GM18502 (cell line): Measurements from ENCODE around the gene VRK1.
"Not testable (repeated sequence)": the region's sequence is repeated elsewhere in the genome, so short reads cannot be mapped to it uniquely, and the experiment has no call there.

Source experiments
- ATAC-seq: cut with Tn5 transposase; IDR thresholded peaks from one replicate; pipeline ENCODE4 v1.9.1; 2021; ENCODE audit warnings: mild to moderate bottlenecking; ENCODE audit not compliant: unreplicated experiment, poor library complexity

The VRK1 gene

GRCh38 chr14:96863327-96863985 is 66.3 kb downstream of the VRK1 start:
- no peak for ATAC-seq

DNA sequence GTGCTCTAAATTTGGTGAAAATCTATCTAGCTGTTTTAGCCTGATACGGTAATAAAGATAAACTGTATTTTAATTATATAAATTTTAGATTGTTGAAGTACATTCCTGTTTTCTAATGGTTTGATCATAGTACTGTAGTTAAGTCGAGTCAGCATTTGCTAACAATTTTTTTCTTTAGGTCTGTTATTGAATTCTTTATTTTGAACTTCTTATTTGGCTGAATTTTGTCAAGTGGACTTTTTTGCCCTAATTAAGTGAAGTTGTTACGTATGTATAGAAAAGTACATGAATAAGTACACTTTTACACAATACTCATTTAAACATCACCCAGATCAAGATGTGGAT is 66.8 kb downstream of the VRK1 start:
- no peak for ATAC-seq

DNA sequence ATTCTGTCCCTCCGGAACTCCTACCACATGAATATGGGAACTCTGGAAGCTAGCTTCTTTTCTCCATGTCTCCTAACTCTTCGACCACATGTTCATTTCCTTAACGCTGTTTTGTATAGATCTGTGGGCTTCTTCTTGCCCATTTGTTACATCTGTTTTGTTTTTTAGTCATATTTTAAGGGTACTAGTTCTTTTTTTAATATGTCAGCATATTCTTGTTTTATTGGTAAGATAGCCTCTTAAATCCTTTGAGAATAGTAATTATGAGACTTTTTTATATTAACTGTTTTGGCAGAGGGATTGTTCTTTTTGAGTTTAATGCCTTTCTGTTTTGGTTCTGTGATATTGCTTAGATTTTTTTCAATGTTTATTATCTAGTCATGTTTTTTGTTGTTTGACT is 70.5 kb downstream of the VRK1 start:
- no peak for ATAC-seq

DNA sequence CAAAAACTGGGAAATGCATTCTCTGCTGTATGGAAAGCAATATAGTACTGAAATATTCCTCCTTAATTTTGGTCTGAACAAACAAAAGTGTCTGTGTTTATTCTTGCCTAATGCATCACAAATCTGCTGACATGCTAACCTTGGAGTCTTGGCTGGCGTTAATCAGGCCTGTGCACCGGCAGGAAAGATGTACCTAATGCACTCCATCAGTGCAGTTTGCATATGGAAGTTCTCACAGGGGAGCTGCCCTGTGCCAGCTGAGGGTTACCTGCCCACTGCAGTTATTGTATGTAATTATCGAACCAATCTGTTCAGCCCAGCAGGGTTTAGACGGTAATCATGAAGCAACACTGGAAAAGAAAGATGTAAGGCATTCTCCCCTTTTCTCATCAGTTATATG is 76.9 kb downstream of the VRK1 start:
- no peak for ATAC-seq

GRCh38 chr14:96876747-96877146 is 79.6 kb downstream of the VRK1 start:
- ATAC-seq: no peak

DNA sequence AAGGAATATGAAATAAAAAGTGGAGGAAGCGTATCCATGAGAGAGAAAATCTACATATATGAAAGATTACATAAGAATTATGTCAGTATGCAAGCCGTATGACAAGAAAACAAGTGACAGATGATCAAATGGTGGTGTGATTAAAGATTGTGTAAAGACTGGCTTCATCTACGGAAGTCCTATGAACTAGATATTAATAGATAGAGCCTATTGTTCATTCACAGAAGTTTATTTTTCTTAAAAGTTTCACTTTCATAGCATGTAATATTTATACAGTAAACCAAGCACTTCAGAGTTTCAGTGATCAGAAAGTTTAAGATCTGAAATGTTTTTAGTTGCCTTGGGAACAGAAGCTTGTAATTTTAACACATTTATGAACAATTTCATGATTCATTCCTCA is 84.5 kb downstream of the VRK1 start:
- peak; percentile 46 for ATAC-seq

DNA sequence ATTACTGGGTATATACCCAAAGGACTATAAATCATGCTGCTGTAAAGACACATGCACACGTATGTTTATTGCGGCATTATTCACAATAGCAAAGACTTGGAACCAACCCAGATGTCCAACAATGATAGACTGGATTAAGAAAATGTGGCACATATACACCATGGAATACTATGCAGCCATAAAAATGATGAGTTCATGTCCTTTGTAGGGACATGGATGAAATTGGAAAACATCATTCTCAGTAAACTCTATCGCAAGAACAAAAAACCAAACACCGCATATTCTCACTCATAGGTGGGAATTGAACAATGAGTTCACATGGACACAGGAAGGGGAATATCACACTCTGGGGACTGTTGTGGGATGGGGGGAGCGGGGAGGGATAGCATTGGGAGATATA is 86.8 kb downstream of the VRK1 start:
- ATAC-seq: not testable (repeated sequence)

DNA sequence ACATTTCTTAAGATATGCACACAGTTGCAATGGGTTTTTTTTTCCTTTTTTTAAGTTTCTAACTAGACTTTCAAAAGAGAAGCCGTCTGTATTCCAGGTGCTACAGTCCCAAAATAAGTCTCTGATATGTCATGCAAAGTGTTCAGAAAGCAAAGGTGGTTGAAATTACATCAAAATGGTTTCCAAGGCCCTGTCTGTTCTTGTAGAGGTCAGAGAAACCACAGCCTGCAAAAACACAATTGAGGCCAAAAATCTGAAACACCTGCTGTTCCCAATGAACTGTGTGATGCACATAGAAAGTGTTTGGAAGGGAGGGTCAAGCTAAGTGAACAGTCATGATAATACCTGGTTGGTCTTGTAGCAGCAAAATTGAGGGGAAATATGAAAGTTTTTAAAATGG is 91.0 kb downstream of the VRK1 start:
- peak; percentile 74 for ATAC-seq

- no peak for ATAC-seq
Observed at GRCh38 chr14:96888593-96888992, 91.4 kb downstream of the VRK1 start.

DNA sequence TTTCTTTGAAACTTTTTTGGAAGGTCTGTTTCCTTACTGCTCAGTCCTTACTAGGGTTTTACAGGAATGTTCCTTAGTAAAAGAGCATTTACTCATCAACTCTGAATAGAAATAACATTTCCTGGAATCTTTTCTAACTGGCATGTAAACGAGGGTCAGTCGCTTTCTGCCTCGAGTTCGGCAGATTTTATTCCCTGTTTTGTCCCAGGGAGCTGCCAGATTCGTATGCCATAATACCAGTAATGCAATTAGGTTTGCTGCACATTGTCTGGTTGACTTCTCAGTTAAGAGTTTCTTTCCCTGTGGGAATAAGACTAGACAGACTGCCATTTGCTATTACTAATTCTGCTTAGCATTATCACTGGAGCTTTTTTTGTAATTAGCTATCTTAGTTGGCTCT is 91.9 kb downstream of the VRK1 start:
- no peak for ATAC-seq

DNA sequence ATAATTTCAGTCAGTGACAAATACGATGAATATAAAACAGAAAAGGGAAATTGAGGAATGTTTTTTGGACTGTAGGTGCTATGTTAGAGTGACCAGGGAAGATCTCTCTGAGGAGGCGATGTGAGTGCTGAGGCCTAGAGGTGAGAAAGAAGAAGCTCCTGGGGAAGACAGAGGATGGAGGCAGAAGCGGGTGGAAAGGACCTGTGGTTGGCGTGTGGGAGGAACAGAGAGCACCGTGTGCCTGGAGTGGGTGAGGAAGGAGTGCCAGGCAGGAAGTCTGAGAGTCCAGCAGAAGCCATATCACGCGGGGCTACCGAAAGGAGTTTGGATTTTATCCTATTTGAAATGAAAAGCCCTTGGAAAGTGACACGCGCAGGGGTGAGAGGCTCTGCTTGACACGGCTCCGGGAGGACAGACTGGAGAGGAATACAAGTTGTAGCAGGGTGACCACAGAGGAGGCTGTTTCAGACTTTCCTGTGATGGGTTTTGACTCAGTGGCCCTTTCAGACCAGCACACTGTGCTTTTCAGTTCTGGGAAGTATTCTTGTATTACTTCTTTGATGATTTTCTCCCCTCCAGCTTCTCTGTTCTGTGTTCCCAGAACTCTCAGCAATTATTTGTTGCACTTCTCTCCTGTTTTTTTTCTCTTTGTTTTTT is 96.9 kb downstream of the VRK1 start:
- ATAC-seq: no peak

- no peak for ATAC-seq
Observed at GRCh38 chr14:96894966-96895365, 97.8 kb downstream of the VRK1 start.

DNA sequence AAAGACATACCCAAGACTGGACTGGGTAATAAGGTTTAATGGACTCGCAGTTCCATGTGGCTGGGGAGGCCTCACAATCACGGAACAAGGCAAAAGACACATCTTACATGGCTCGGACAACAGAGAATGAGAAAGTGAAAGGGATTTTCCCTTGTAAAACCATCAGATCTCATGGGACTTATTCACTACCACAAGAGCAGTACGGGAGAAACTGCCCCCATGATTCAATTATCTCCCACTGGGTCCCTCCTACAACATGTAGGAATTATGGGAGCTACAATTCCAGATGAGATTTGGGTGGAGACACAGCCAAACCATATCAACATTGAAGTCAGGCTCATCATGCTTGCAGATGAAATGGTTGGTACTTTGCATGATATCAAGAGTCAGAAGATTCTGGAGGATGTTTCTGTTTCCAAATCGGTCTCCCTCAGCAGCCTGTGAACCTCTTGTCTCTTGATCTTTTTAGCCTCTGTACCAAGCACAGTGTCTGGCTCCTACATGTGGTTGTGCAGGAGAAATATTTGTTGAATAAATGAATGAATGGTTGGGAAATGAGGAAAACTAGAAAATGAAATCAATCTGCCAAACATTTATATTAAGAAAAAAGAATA is 98.6 kb downstream of the VRK1 start:
- peak; percentile 56 for ATAC-seq

DNA sequence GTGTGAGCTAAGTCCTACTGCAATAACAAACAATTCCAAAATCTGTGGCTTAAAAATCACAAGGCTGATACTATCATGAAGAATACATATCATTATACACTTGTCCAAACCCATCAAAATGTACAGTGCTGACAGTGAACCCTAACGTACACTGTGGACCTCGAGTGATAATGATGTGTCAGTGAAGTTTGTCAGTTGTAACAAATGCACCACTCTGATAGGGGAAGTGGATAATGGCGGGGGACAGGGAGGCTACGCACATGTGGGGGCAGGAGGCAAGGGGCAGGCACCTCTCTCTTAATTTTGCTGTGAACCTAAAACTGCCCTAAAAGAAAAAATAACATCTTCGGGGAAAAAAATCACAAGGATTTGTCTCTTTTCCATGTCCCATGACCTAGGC is 100.0 kb downstream of the VRK1 start:
- no peak for ATAC-seq

DNA sequence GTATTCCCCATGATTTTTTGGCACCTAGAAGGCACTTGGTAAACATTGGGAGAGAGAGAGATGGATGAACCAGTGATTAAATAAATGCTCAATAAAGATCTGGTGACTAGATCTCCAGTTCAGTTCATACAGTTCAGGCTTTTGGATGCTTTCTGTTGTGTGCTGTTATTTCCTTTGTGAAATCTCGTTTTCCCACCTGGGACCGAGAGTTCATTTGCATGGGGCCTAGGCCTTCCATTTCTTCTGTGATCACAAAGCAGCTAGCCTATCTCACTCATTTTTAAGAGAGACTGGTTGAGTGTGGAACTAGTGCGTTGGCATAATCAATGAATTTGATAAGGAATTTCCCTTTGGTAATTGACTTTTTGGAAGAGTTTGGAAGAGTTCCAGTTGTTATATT is 104.0 kb downstream of the VRK1 start:
- no peak for ATAC-seq

GRCh38 chr14:96902004-96902403 is 104.8 kb downstream of the VRK1 start:
- no peak for ATAC-seq

- no peak for ATAC-seq
Observed at GRCh38 chr14:96903444-96904023, 106.4 kb downstream of the VRK1 start.

DNA sequence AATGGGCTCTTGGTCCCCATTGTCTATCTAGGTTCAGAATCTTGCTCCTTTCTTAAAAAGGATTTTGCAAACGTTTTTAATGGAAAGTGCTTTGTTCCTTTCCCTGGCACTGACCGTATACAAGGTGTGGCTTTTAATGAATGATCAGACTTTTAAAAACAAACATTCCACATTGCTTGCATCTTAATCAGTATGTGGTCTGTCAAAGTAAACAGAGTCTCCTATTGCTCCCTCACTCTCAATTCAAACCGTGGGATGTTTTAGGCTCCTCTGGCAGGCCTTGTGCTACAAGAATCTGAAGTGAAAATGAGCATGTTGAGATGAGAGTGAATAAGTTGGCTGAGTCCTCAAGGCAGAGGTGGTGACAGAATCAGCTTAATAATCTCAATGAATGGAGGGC is 107.0 kb downstream of the VRK1 start:
- no peak for ATAC-seq

- no peak for ATAC-seq
Observed at GRCh38 chr14:96905065-96905464, 107.9 kb downstream of the VRK1 start.

- ATAC-seq: no peak
Observed at GRCh38 chr14:96905825-96906224, 108.6 kb downstream of the VRK1 start.

DNA sequence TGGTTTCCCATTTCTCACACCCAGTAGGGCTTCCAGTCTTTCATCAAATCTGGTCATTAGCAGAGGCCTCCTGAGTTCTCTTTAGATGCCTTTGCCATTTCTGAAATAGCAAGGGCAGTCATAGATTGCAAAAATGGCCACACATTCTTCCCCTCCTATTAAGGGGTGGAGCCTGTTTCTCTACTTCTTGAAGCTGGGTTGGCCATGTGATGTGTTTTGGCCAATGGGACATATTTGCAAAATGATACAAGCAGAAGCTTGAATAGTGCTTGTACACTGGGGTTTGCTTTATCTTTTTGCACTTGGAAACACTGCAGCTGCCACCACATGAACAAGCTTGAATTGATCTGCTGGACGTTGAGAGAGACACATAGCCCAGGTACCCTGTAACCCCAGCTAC is 109.3 kb downstream of the VRK1 start:
- ATAC-seq: no peak
